ENCODE results near the gene NMS. TPM values are rescaled to one million over a fixed set of nuclear protein-coding genes. Genes with fewer than 3 reads are reported as not detected.

The NMS gene, protein sequence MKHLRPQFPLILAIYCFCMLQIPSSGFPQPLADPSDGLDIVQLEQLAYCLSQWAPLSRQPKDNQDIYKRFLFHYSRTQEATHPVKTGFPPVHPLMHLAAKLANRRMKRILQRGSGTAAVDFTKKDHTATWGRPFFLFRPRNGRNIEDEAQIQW
- total RNA-seq, result not detected in 2 replicates

DNA sequence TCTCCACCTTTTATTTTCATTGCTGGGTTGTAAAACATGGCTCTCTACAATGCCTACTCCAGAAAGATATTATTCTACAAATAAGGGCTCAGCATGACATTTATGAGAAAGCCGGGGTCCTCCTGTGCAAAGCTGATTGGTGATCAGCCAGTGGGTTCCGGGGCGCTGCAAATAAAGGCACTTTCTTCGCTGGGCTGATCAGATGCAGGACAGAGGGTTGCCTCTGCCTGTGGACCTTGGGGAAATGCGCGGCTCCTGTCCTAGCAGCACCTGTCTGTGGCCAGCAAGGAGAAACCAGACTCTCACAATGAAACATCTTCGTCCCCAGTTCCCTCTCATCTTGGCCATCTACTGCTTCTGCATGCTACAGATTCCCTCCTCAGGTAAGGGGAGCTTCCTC, at the start of gene NMS:
NMS (plus strand) TSS at position 301 of the 400 bp plus-strand sequence; CDS start at position 308, 7 bp downstream.

Other genes with a start within 250 kb of the NMS start
- under 0.01 TPM in 2 replicates for gene LONRF2, start 148.0 kb upstream of the NMS start, total RNA-seq
- gene CHST10, start 52.8 kb upstream of the NMS start, total RNA-seq, result 4.9 and 6.3 TPM in 2 replicates
- 8.8 and 9.3 TPM in 2 replicates for gene PDCL3, start 92.5 kb downstream of the NMS start, total RNA-seq

Measured in bronchial smooth muscle cell (primary cell).